H1 (cell line): Measurements from ENCODE around the gene SNX24. TPM values are rescaled to one million over a fixed set of nuclear protein-coding genes. Genes with fewer than 3 reads are reported as not detected.

Experiments used
- CTCF ChIA-PET: fragments of 300-600 bp; sonication (Branson Sonifier 250); formaldehyde crosslinking; loops from one replicate; lab custom pipeline; 2021; ENCODE audit not compliant: partially characterized antibody; lab: Charles Lee
- POLR2A ChIA-PET: fragments of 300-600 bp; sonication (Branson Sonifier 250); formaldehyde crosslinking; loops from one replicate; lab custom pipeline; 2021; ENCODE audit warnings: inconsistent platforms; ENCODE audit not compliant: partially characterized antibody; lab: Charles Lee
- DNase-seq, 2 experiments: peaks; one replicate each; pipeline versions ENCODE4 v3.0.0 to v3.0.0-alpha.2; 2010 to 2022; ENCODE audit warnings: low spot score in 2 of 2, low read depth in 1 of 2, mixed read lengths in 1 of 2
- FAIRE-seq: peaks from 2 replicates; lab custom pipeline; 2011; peaks lifted over from hg19 to GRCh38; lab: Jason Lieb, UNC
- H2AFZ ChIP-seq: 2 replicates; pipeline ENCODE4 v1.8.1; 2012; ENCODE audit warnings: low read length, inconsistent platforms
- H2AK5ac ChIP-seq: 2 replicates; pipeline ENCODE4 v1.6.1; 2013; ENCODE audit warnings: low read depth, low read length
- H2BK120ac ChIP-seq: replicated peaks from 2 replicates; pipeline ENCODE3; 2013; ENCODE audit warnings: low read depth, low read length, inconsistent platforms
- H2BK12ac ChIP-seq: 2 replicates; pipeline ENCODE4 v1.6.1; 2013; ENCODE audit warnings: low read depth, low read length
- H2BK15ac ChIP-seq: 2 replicates; pipeline ENCODE4 v1.6.1; 2013; ENCODE audit warnings: low read length
- H2BK20ac ChIP-seq: 2 replicates; pipeline ENCODE4 v1.6.1; 2013; ENCODE audit warnings: low read length
- H2BK5ac ChIP-seq: 2 replicates; pipeline ENCODE4 v1.6.1; 2013; ENCODE audit warnings: low read depth, low read length
- H3K14ac ChIP-seq: 2 replicates; pipeline ENCODE4 v1.6.1; 2013; ENCODE audit warnings: inconsistent platforms; ENCODE audit not compliant: insufficient read length
- H3K18ac ChIP-seq: 2 replicates; pipeline ENCODE4 v1.6.1; 2013; ENCODE audit warnings: low read length; ENCODE audit errors: extremely low read depth
- H3K23ac ChIP-seq: 2 replicates; pipeline ENCODE4 v1.6.1; 2013; ENCODE audit warnings: inconsistent platforms; ENCODE audit not compliant: insufficient read length
- H3K23me2 ChIP-seq: 2 replicates; pipeline ENCODE4 v1.6.1; 2013; ENCODE audit warnings: low read depth, low read length
- H3K27ac ChIP-seq: 2 replicates; pipeline ENCODE4 v1.6.1; 2011; ENCODE audit warnings: low read depth, low read length, inconsistent platforms
- H3K27me3 ChIP-seq, 4 experiments: replicated peaks in 1 of 4; 1 replicate in 1 of 4; 2 replicates in 3 of 4; pipeline versions ENCODE4 v1.6.1 to v1.8.1; 2011 to 2013; ENCODE audit warnings: low read length in 3 of 4, mild to moderate bottlenecking in 3 of 4, inconsistent platforms in 2 of 4, mixed read lengths in 2 of 4, moderate library complexity in 1 of 4; ENCODE audit not compliant: control insufficient read depth in 3 of 4, insufficient read depth in 3 of 4; ENCODE audit errors: extremely low read depth in 1 of 4
- H3K36me3 ChIP-seq, 4 experiments: 2 replicates each; pipeline versions ENCODE4 v1.6.1 to v1.8.1; 2011 to 2013; ENCODE audit warnings: mild to moderate bottlenecking in 4 of 4, low read length in 3 of 4, moderate library complexity in 2 of 4, control low read depth in 1 of 4, inconsistent platforms in 1 of 4; ENCODE audit not compliant: insufficient read depth in 4 of 4, control insufficient read depth in 2 of 4
- H3K4ac ChIP-seq: replicated peaks from 2 replicates; pipeline ENCODE3; 2013; ENCODE audit warnings: low read length, low read depth, mixed read lengths, inconsistent platforms; ENCODE audit not compliant: insufficient read length
- H3K4me1 ChIP-seq, 4 experiments: replicated peaks in 1 of 4; 1 replicate in 1 of 4; 2 replicates in 3 of 4; pipeline versions ENCODE4 v1.6.1 to v1.8.1; 2011 to 2013; ENCODE audit warnings: low read length in 3 of 4, inconsistent platforms in 2 of 4, mixed read lengths in 1 of 4; ENCODE audit not compliant: insufficient read depth in 4 of 4, control insufficient read depth in 3 of 4
- H3K4me2 ChIP-seq, 2 experiments: 2 replicates each; pipeline versions ENCODE4 v1.6.1 to v1.8.1; 2011 to 2013; ENCODE audit warnings: low read depth in 2 of 2, low read length in 2 of 2, control low read depth in 1 of 2, inconsistent platforms in 1 of 2, mild to moderate bottlenecking in 1 of 2; ENCODE audit not compliant: insufficient read depth in 1 of 2
- H3K4me3 ChIP-seq, 4 experiments: fragments of 200-600, 300-600 bp in 1 of 4; sonication (generic), shearing (Covaris generic), sonication (Bioruptor Twin) in 1 of 4; 2 replicates each; pipeline versions ENCODE4 v1.5.1 to v1.8.1; 2011 to 2016; ENCODE audit warnings: low read length in 4 of 4, low read depth in 3 of 4, control low read depth in 2 of 4, inconsistent platforms in 2 of 4, mild to moderate bottlenecking in 2 of 4, mixed read lengths in 1 of 4, moderate library complexity in 1 of 4; ENCODE audit not compliant: insufficient read depth in 2 of 4; ENCODE audit errors: extremely low read depth in 1 of 4
- H3K56ac ChIP-seq: replicated peaks from 2 replicates; pipeline ENCODE3; 2013; ENCODE audit warnings: low read depth, mild to moderate bottlenecking, mixed read lengths, low read length, inconsistent platforms; ENCODE audit not compliant: insufficient read length
- H3K79me1 ChIP-seq: 2 replicates; pipeline ENCODE4 v1.6.1; 2013; ENCODE audit warnings: low read depth, low read length, control low read depth
- H3K79me2 ChIP-seq, 2 experiments: 2 replicates each; pipeline versions ENCODE4 v1.6.1 to v1.8.1; 2012 to 2013; ENCODE audit warnings: low read length in 2 of 2, mild to moderate bottlenecking in 2 of 2, inconsistent platforms in 1 of 2; ENCODE audit not compliant: insufficient read depth in 2 of 2, control insufficient read depth in 1 of 2
- H3K9ac ChIP-seq, 4 experiments: replicated peaks in 1 of 4; 1 replicate in 1 of 4; 2 replicates in 3 of 4; pipeline versions ENCODE4 v1.6.1 to v1.8.1; 2011 to 2013; ENCODE audit warnings: low read depth in 3 of 4, low read length in 3 of 4, control low read depth in 2 of 4, mild to moderate bottlenecking in 2 of 4, moderate library complexity in 2 of 4, inconsistent platforms in 1 of 4; ENCODE audit errors: extremely low read depth in 1 of 4
- H3K9me3 ChIP-seq, 2 experiments: 2 replicates each; pipeline versions ENCODE4 v1.6.1 to v1.8.1; 2012 to 2013; ENCODE audit warnings: mild to moderate bottlenecking in 2 of 2, moderate library complexity in 2 of 2, control low read depth in 1 of 2, inconsistent platforms in 1 of 2, low read depth in 1 of 2, low read length in 1 of 2, mixed read lengths in 1 of 2; ENCODE audit not compliant: insufficient read depth in 2 of 2
- H4K20me1 ChIP-seq, 2 experiments: replicated peaks in 1 of 2; 2 replicates each; pipeline versions ENCODE3 to v1.8.1; 2011 to 2013; ENCODE audit warnings: inconsistent platforms in 2 of 2, low read length in 2 of 2, mild to moderate bottlenecking in 1 of 2; ENCODE audit not compliant: insufficient read depth in 2 of 2, control insufficient read depth in 1 of 2
- H4K5ac ChIP-seq: 2 replicates; pipeline ENCODE4 v1.6.1; 2013; ENCODE audit warnings: low read length, low read depth, mixed read lengths, inconsistent platforms; ENCODE audit not compliant: insufficient read length
- H4K8ac ChIP-seq: 2 replicates; pipeline ENCODE4 v1.8.0; 2013; ENCODE audit warnings: mild to moderate bottlenecking, moderate library complexity, low read length, inconsistent platforms; ENCODE audit not compliant: insufficient read depth; ENCODE audit errors: extremely low read depth
- H4K91ac ChIP-seq: replicated peaks from 2 replicates; pipeline ENCODE3; 2013; ENCODE audit warnings: low read length, mixed read lengths, inconsistent platforms; ENCODE audit not compliant: insufficient read length
- EZH2 ChIP-seq: fragments of 200-600 bp; sonication (generic); IDR thresholded peaks from 2 replicates; pipeline ENCODE4 v1.7.1; 2012; ENCODE audit warnings: low read depth, mild to moderate bottlenecking, moderate library complexity, low read length, inconsistent platforms; ENCODE audit not compliant: severe bottlenecking
- SAP30 ChIP-seq: fragments of 300-600 bp; sonication (generic); IDR thresholded peaks from 2 replicates; pipeline ENCODE4 v1.7.1; 2012; ENCODE audit warnings: low read length, moderate library complexity, mild to moderate bottlenecking, inconsistent platforms; ENCODE audit not compliant: insufficient read depth, insufficient replicate concordance
- USF2 ChIP-seq: IDR thresholded peaks from 2 replicates; pipeline ENCODE4 v1.6.1; 2011; ENCODE audit warnings: low read length, improper control_type of control experiment
- YY1 ChIP-seq: IDR thresholded peaks from 2 replicates; pipeline ENCODE4 v1.6.1; 2011; ENCODE audit warnings: low read depth, mild to moderate bottlenecking, low read length
- WGBS, 2 experiments: shearing (Covaris generic) in 1 of 2; methylation state at CpG; one replicate each; pipeline versions ENCODE4 v1.1.6 to v1.1.7; 2013 to 2015; ENCODE audit warnings: low lambda C conversion rate in 2 of 2, mixed read lengths in 2 of 2, inconsistent platforms in 1 of 2, low coverage in 1 of 2, missing lambda C conversion rate in 1 of 2; ENCODE audit not compliant: insufficient replicate concordance in 2 of 2, insufficient coverage in 1 of 2, insufficient read length in 1 of 2; ENCODE audit errors: extremely low coverage in 1 of 2, missing lambda C conversion rate in 1 of 2; 5-methylcytosine and 5-hydroxymethylcytosine counted together
- polyA plus RNA-seq, 7 experiments: library from polyadenylated mRNA; depleted of rRNA in 3 of 7; stranded (reverse) in 5 of 7; unstranded in 2 of 7; fragments of >200 nt in 5 of 7; fragments of 200-250 nt in 2 of 7; gene quantifications; 1 replicate in 5 of 7; 2 replicates in 1 of 7; 4 replicates in 1 of 7; pipeline versions ENCODE4 v1.2.1 to v1.2.3, GENCODE V29; 2011 to 2013; ENCODE audit warnings: missing spikeins in 2 of 7, mixed read lengths in 2 of 7
- total RNA-seq: library from RNA; stranded (reverse); fragmentation: NEBNext Ultra II Directional; extraction: Animal tissue kit (Norgen Biotek cat#: 25700); gene quantifications from 2 replicates; pipeline ENCODE4 v1.2.1, GENCODE V29; 2021

SNX24 gene
- total and polyA plus RNA-seq, 2 of the 8 experiments (the other 6 are each of a cell fraction or from before 2014, with no cell fraction given) = 7.3 to 14.3 TPM

DNA sequence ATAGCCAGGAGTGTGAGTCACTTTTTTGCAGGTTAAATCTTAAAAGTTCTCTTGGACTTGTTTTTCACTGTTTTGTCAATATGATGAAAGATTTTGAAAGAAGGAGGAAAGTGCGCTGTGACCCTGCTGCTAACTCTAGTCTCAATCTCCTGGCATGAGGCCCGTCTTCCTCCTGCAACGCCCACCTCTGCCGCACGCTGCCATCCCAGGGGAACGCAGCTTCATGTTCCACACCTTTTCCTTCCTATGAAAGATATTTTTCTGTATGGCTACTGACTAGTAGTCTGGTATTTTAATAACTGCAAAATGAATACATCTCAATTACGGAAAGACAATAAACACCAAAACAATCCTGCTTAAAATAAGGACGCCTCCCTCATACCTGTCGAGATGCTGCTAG, 182.8 kb downstream of the SNX24 start:
- no peak overlapping the region for H3K4me2 ChIP-seq
- no peak overlapping the region for H4K5ac ChIP-seq
- ChIA-PET CTCF (interaction anchor here (1.4 kb wide), 1 partner anchor 10 kb away, joined by 3 read pairs; no protein-coding TSS in a partner anchor), POLR2A (no interaction called here)
- H3K79me1 ChIP-seq = no peaks in the 10 kb centered on the region
- H2AFZ ChIP-seq = no peak overlapping the region
- no peak overlapping the region for H3K18ac ChIP-seq
- no peak overlapping the region for H2BK12ac ChIP-seq
- H3K23me2 ChIP-seq = peaks cover 2% of the 10 kb centered on the region; the same call in 1 of the 2 replicates
- H3K4me1 ChIP-seq = peaks cover 0 to 8% (median 1%) of the 10 kb centered on the region in 4 experiments; a peak in 4 of 7 replicates
- no peak overlapping the region for H2AK5ac ChIP-seq
- no peaks in the 10 kb centered on the region for H4K20me1 ChIP-seq
- no peak overlapping the region for H2BK120ac ChIP-seq
- no peak overlapping the region for H3K4me3 ChIP-seq
- no peak overlapping the region for H2BK5ac ChIP-seq
- no peak overlapping the region for H4K91ac ChIP-seq
- no peaks in the 10 kb centered on the region for H3K9me3 ChIP-seq
- no peaks in the 10 kb centered on the region; a peak in 1 of 8 replicates for H3K36me3 ChIP-seq
- FAIRE-seq = no peak
- no peaks in the 10 kb centered on the region for H3K79me2 ChIP-seq
- no peaks in the 10 kb centered on the region for H3K27me3 ChIP-seq
- H3K9ac ChIP-seq = no peak overlapping the region
- no peak for DNase-seq
- no peak overlapping the region for H2BK20ac ChIP-seq
- no peak overlapping the region for H2BK15ac ChIP-seq
- 93% methylated on average over 9 of the region's 9 CpGs; no CpG with 5 or more reads in 1 of the 2 experiments for WGBS, 2 experiments
- H3K14ac ChIP-seq = no peak overlapping the region
- no peak overlapping the region for H3K4ac ChIP-seq
- no peak overlapping the region for H3K27ac ChIP-seq
- H4K8ac ChIP-seq = no peak overlapping the region
- H3K23ac ChIP-seq = no peak overlapping the region
- H3K56ac ChIP-seq = no peak overlapping the region
- TF ChIP-seq EZH2 (no peak), YY1 (no peak), USF2 (no peak), SAP30 (no peak)
